ENCODE measurements around the gene ALCAM.

DNA sequence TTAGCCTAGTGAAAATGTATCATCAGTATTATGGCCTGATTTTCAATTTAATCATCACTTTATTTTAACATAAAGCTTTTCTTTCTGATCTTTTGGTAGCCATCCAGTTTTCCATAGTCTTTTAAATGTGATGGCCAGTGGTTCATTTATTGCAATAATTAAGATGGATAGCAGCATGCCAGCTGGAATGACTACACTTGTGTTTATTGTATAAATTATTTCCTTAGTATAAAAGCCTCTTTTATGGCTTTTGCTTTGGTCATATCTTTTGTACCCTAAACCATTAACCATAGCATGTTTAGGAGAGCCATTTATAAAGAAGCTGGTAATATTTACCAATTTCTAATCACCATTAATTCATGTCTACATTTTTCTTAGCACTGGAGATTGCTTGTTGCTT is 31.7 kb downstream of the ALCAM start:
- TF ChIP-seq RAD21 (IDR thresholded peaks at IDR 0.05; ENCODE audit: low read length) (no peak), USF1 (IDR thresholded peaks at IDR 0.05; ENCODE audit: borderline replicate concordance, low read depth) (no peak), CTCF (IDR thresholded peaks at IDR 0.05) (no peak), YY1 (IDR thresholded peaks at IDR 0.05; ENCODE audit: low read depth) (no peak), ELF1 (IDR thresholded peaks at IDR 0.05) (no peak), JUND (IDR thresholded peaks at IDR 0.05) (no peak), GABPA (IDR thresholded peaks at IDR 0.05; ENCODE audit: low read depth) (no peak), MXI1 (IDR thresholded peaks at IDR 0.05; ENCODE audit: low read depth, low read length) (no peak)

All from SK-N-SH (cell line).